Measurements from ENCODE around the gene ECHS1.
"Not testable (repeated sequence)": the region's sequence is repeated elsewhere in the genome, so short reads cannot be mapped to it uniquely, and the experiment has no call there.

ECHS1 gene

DNA sequence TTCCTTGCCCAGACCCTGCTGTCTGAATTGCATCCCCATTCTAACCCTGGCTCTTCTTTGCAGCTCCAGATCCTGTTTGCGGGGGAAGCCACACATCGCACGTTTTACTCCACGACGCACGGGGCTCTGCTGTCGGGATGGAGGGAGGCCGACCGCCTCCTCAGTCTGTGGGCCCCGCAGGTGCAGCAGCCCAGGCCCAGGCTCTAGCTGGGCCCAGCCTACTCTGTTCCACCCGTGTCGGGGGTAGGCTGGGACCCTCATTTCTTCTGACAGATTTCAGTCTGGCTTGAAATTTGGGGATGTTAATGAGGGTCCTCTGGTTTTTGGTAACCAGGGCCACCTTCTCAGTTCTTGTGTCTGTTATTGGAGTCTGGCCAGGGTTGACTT, 18.1 kb upstream of the ECHS1 start:
- TF ChIP-seq, protein P1, sequence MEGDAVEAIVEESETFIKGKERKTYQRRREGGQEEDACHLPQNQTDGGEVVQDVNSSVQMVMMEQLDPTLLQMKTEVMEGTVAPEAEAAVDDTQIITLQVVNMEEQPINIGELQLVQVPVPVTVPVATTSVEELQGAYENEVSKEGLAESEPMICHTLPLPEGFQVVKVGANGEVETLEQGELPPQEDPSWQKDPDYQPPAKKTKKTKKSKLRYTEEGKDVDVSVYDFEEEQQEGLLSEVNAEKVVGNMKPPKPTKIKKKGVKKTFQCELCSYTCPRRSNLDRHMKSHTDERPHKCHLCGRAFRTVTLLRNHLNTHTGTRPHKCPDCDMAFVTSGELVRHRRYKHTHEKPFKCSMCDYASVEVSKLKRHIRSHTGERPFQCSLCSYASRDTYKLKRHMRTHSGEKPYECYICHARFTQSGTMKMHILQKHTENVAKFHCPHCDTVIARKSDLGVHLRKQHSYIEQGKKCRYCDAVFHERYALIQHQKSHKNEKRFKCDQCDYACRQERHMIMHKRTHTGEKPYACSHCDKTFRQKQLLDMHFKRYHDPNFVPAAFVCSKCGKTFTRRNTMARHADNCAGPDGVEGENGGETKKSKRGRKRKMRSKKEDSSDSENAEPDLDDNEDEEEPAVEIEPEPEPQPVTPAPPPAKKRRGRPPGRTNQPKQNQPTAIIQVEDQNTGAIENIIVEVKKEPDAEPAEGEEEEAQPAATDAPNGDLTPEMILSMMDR (IDR thresholded peaks at IDR 0.05) = no peak
- Histone ChIP-seq H3K27ac (no peak overlapping the region), H3K4me3 (no peak overlapping the region)
- DNase-seq (ENCODE audit: low spot score) = no peak

DNA sequence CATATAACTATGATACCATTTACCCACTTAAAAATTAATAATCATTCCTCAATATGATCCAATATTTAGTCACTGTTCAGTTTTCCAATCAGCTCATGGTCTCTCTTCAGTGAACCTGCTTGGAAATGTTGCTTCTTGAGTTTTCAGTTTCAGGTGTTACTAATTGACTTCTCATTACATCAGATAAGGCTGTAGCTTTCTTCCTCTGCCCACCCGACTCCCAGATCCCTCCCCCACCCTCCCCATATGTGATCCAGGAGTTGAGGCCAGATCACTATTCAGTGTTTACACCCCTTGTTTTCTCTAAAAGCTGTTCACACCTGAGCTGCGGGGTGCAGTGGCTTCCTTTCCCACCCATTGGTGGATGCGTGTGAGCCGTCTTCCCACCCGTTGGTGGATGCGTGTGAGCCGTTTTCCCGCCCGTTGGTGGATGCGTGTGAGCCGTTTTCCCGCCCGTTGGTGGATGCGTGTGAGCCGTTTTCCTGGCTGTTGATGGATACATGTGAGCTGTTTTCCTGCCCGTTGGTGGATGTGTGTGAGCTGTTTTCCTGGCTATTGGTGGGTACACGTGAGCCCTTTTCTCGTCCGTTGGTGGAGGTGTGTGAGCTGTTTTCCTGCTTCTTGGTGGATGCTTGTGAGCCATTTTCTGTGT, 17.6 kb upstream of the ECHS1 start:
- DNase-seq (ENCODE audit: low spot score) = no peak
- TF ChIP-seq, protein P1 (IDR thresholded peaks at IDR 0.05) = no peak
- Histone ChIP-seq H3K27ac (no peak overlapping the region), H3K4me3 (no peak overlapping the region)

DNA sequence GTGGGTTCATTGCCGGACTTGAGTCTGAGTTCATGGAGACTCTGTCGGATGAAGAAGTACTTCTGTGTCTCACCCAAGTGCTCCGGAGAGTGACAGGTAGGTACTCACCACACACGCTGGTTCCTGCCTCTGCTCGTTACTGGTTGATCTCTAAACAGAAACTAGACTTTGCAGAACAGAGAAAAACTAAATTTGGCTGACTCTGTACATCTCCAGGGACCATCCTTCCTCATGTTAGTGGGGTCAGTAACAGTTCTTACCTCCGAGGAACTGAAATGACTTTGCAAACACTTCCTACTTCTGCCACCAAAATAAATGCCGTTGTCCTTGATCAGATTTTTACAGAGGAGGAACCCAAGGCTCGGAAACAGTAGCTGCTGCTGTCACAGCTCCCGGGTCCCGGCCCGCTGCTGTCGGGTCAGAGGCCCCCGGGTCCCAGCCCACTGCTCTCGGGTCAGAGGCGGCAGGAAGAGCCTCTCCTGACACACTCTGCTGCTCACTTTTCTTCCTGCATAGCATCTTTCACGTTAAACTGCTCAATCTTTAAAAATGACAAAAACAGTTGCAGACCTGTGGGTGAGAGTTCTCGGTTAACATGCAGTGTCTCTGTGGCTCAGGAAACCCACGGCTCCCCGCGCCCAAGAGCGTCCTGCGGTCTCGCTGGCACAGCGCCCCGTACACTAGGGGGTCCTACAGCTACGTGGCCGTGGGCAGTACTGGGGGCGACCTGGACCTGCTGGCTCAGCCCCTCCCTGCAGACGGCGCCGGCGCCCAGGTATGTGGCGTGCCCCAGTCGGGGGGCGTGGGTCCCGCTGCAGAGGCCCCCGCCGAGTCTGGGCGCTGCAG, 16.0 kb upstream of the ECHS1 start:
- TF ChIP-seq, protein P1 (IDR thresholded peaks at IDR 0.05) = no peak
- peak; percentile 54 for DNase-seq (ENCODE audit: low spot score)
- peak overlapping the region in 1 of 2 donors; percentile 26 for H3K27ac ChIP-seq

DNA sequence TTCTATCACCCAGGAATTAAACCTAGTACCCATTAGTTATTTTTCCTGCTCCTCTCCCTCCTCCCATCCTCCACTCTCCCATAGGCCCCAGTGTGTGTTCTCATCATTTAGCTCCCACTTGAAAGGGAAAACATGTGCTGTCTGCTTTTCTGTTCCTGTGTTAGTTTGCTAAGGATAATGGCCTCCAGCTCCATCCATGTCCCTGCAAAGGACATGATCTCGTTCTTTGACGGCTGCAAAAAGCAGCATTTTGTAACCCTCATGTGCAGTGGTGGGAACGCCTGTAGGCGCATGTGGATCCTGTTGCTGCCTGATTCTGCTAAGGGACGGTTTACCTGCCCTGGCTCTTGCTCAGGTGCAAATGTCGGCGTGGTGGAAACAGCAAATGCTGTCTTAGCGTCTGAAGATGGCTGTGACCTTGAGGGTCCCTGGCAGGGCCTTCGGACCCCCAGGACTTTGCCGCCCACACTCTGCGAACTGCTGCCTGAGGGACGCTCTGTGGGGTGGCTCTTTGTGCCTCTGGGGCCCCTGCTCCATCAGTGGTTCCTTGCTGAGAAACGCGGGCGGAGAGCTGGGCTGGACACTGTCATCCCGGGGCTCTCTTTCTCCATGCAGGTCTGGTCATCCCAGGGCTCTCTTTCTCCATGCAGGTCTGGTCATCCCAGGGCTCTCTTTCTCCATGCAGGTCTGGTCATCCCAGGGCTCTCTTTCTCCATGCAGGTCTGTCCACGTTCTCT, 15.2 kb upstream of the ECHS1 start:
- no peak overlapping the region for H3K27ac ChIP-seq
- TF ChIP-seq, protein P1 (IDR thresholded peaks at IDR 0.05) = no peak
- H3K4me3 ChIP-seq = no peak overlapping the region
- no peak for DNase-seq (ENCODE audit: low spot score)

More for the DNA sequence above, 16.0 kb upstream of the ECHS1 start:
- H3K4me3 ChIP-seq = peak overlapping the region; percentile 25

DNA sequence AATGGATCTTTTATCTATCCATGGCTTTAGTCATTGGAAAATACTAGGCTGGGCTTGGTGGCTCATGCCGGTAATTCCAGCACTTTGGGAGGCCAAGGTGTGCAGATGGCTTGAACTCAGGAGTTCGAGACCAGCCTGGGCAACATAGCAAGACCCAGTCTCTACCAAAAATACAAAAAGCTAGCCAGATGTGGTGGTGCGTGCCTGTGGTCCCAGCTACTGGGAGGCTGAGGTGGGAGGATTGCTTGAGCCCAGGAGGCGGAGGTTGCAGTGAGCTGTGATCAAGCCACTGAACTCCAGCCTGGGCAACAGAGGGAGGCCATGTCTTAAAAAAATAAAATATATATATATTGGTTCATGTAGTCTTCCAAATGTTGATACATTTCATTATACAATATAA, 13.8 kb upstream of the ECHS1 start:
- not testable (repeated sequence) for H3K27ac ChIP-seq; DNase-seq (ENCODE audit: low spot score); H3K4me3 ChIP-seq

DNA sequence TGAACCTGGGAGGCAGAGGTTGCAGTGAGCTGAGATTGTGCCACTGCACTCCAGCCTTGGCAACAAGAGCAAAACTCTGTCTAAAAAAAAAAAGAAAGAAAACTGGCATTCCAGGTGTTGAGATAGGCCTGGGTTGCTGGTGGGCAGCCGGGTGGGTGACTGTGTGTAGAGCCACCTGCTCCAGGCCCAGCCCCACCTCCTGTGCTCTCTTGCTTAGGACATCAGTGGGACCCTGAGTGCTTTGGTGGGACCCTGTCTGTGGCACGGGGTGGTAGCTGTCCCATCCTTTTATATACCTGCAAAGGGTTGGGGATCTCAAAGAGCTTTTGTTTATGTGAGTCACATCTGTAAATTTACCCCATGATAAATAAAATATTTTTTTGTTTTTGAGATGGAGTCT, 12.1 kb upstream of the ECHS1 start:
- DNase-seq (ENCODE audit: low spot score) = peak; percentile 55
- TF ChIP-seq, protein P1 (IDR thresholded peaks at IDR 0.05) = no peak

DNA sequence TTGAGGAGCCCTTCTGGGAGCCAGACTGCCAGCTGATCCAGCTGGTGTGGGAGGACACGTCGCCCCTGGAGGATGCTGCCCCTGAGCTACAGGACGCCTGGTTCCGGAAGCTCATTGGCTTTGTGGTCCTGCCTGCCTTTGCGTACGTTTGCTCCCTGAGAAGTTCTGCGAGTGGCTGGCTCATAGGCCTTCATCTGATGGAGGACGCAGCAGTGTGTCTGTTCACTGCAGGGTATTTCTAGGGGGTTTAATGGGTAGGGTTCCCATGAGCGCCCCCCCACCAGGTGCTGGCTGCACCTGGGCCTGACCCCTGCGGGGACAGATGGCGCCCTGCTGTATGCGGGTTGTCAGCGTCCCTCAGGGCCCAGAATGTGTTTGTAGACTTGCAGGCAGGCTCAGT, 10.9 kb upstream of the ECHS1 start:
- no peak for DNase-seq (ENCODE audit: low spot score)
- TF ChIP-seq, protein P1 (IDR thresholded peaks at IDR 0.05) = no peak
- Histone ChIP-seq H3K27ac (no peak overlapping the region), H3K4me3 (no peak overlapping the region)

More for the DNA sequence above, 12.1 kb upstream of the ECHS1 start:
- Histone ChIP-seq H3K27ac (no peak overlapping the region), H3K4me3 (no peak overlapping the region)

Data from coronary artery (tissue), 2 donors.